HEK293 (cell line): ENCODE measurements around the gene CTIF.

ENCODE experiments used
- CTCF ChIP-seq: fragments of 450-650 bp; formaldehyde crosslinking; IDR thresholded peaks from 2 replicates; pipeline ENCODE4 v1.5.1; 2016; ENCODE audit warnings: missing biosample characterization, missing genetic modification characterization
- ZNF274 ChIP-seq, 2 experiments: fragments of 200-500 bp in 1 of 2; fragments of 450-650 bp in 1 of 2; sonication (Bioruptor generic) in 1 of 2; formaldehyde crosslinking in 1 of 2; IDR thresholded peaks; 2 replicates each; pipeline versions ENCODE4 v1.5.1 to v1.6.1; 2014 to 2016; ENCODE audit warnings: borderline replicate concordance in 1 of 2, inconsistent platforms in 1 of 2, low read length in 1 of 2, missing biosample characterization in 1 of 2, missing genetic modification characterization in 1 of 2
- ZNF426 ChIP-seq: fragments of 450-650 bp; formaldehyde crosslinking; IDR thresholded peaks from 2 replicates; pipeline ENCODE4 v1.5.1; 2017; ENCODE audit warnings: missing biosample characterization, missing genetic modification characterization, mild to moderate bottlenecking, inconsistent platforms, moderate library complexity

GRCh38 chr18:48842259-48843061 lies 303.6 kb downstream of the CTIF start:
- TF ChIP-seq ZNF274 (IDR thresholded peaks at IDR 0.05; ENCODE audit: low read length) (no peak), ZNF274 (tag by site-specific recombination; IDR thresholded peaks at IDR 0.05; ENCODE audit: borderline replicate concordance) (no peak), CTCF (tag by site-specific recombination) (no peak), ZNF426 (tag by site-specific recombination) (no peak)
